Stimulated activated CD8-positive, alpha-beta memory T cell treated with anti-CD3 and anti-CD28 coated beads, Interleukin-2, amount 100 ng/mL, for 48 hours (primary cell): ENCODE measurements around the gene SCGN.

Experiments used
- DNase-seq, 2 donors: peaks; one replicate each; pipeline ENCODE4 v3.0.0-alpha.2; 2020; ENCODE audit warnings: low read depth in 2 of 2

Gene SCGN, protein sequence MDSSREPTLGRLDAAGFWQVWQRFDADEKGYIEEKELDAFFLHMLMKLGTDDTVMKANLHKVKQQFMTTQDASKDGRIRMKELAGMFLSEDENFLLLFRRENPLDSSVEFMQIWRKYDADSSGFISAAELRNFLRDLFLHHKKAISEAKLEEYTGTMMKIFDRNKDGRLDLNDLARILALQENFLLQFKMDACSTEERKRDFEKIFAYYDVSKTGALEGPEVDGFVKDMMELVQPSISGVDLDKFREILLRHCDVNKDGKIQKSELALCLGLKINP

DNA sequence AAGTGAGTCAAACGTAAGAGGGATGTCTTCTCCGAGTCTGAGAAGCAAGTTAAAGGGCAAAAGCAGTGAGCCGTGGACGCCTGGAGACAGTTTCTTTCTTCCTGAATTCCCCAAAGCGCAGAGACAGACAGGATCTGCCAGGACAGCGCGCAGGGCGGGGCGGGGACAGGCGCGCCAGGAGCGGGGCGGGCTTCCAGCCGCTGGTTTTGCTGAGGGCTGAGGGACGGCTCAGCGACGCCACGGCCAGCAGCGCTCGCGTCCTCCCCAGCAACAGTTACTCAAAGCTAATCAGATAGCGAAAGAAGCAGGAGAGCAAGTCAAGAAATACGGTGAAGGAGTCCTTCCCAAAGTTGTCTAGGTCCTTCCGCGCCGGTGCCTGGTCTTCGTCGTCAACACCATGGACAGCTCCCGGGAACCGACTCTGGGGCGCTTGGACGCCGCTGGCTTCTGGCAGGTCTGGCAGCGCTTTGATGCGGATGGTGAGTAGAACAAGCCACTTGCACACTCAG is at the start of gene SCGN:
SCGN (plus strand) TSS at position 209 of the 509 bp plus-strand sequence; CDS start at position 398, 189 bp downstream.
- peak; percentile 13 to 20 for DNase-seq

DNA sequence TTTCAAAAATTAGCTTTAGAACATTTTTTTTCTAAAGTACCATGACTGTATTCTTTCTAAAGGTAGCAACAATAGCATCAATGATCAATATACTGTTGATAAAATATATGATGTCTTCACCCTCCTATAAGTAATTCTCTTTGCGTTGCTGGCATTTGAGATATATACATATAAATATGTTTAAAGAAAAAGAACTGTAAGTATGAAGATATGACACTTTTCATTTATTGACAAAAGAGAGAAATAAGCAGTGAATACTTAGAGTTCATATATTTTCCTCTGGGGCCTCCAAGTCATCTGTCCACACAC is 49.4 kb upstream of the SCGN start:
- DNase-seq = no peak

DNA sequence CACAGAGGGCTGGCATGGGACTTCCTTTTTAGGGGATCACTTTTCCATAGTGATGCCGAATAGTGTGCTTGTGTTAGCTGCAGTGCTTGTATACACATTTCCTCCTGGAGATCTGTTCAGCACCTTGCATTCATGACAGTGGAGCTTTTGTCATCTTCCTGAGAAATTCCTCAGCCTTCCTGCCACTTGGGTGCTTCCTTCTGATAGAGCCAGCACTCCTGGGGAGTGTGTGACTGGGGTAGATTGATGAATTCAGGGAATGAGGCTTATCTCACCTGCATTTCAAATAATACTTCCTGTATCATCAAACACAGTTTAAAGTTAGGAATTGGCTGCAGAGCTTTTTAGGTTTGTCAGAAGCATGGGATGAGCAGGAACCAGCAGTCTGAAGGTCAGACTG is 48.8 kb upstream of the SCGN start:
- no peak for DNase-seq

DNA sequence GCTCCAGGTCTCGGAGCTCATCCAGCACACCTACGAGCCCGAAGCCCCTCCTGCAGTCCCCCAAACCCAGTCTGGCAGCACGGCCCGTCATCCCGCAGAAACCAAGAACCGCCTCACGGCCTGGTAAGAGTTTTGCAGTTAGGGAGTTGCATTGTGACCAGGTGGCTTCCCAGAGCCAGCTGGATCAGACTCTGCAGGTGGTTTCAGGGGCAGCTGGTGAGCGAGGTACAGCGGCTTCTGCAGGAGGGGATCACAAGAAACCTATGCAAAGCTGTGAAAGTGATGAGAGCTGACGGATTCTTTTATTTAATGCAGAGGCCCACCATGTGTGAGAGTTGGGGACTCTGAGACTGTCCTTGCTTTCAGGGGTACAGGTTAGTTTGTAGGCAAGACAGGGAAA is 45.9 kb upstream of the SCGN start:
- no peak for DNase-seq

DNA sequence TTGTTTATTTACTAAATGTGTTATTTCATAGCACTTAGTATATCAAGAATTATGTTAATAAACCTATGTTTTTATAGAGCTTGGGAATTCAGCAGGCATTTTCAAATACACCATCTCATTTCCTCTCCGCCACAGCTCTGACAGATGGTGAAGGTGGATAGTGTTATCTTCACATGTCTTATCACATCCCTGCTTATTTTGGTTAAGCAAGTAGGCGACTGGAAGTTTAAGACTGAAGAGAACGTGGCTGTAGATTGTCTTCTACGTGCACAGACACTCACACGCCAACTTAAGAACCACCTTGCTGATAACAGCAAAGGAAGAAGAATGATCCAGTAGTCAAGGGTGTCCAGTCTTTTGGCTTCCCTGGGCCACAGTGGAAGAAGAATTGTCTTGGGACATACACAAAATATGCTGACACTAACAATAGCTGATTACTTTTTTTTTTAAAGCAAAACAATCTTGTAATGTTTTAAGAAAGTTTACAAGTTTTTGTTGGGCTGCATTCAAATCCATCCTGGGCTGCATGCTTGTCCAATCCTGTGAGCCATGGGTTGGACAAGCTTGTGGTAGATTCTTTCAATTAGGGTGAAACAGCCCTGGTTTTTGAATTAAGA is 43.3 kb upstream of the SCGN start:
- no peak for DNase-seq

DNA sequence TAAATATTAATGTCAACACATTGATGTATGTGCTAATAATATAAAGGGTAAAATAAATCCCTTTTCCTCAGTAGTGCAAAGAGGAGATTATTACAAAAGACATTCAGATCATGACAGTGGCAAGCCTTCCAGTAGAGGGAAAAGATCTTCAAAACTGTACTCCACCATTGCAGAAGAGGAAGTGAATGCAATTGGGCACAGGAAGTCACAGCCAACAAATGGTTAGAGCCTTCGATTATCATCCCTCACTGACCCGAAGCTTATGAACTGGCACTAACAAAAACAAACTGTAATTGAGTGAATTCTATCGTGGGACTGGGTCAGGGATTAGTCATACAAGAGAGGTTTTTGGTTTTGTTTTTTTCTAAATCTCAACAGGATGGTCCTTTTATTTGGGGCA is 39.3 kb upstream of the SCGN start:
- no peak for DNase-seq

DNA sequence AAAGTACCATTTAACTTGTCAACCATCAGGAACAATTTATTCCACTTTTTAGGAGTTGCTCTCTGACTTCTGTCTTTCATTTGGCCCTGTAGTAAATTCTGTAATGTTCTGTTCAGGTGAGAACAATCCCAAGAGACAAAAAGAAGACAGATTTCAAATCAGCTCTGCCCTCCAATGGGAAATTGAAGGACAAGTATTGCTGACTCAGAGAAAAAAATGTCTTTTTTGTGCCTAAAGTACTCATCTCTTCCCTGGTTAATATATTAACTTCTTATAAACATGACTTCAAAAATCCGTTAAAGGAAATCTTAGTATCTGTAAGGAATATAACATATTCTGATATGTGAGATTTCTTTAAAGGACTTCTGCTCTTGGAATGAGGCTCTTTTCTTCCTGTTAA is 38.6 kb upstream of the SCGN start:
- no peak for DNase-seq

DNA sequence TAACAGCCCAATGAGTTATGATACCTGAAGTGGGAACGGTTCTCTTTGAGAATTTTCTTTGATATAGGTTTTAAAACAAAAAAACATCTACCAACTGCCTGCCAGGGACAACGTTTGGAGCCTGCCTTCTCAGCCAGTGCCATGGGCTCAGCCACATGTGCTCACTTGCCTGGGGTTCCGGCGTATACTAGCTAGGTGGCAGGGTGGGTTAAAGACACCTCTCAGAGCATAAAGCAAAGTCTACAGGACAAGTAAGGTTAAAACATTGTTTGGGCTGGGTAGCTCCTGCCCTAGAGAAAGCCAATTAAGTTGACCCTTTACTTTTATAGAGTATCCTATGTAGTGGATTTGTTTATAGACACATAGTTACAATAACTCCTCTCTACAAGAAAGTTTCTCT is 38.0 kb upstream of the SCGN start:
- DNase-seq = no peak

DNA sequence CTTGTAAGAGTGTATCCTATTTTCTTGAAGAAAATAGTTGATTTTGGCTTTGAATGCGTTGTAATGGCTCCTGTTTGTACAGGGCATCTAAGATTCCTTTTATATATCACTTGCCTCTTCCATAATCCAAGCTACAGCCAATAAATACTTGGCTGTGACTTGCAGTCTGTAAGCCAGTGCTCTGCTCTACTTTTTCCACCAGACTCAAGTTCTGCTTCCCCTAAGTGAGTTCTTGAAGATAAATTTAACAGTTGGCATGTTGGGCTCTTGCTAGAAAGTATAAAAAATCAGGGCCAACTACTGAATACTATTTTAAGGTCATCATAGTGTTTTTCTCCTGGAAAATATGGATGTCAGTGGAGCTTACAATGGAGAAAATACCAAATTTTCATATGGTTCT is 36.5 kb upstream of the SCGN start:
- no peak for DNase-seq

DNA sequence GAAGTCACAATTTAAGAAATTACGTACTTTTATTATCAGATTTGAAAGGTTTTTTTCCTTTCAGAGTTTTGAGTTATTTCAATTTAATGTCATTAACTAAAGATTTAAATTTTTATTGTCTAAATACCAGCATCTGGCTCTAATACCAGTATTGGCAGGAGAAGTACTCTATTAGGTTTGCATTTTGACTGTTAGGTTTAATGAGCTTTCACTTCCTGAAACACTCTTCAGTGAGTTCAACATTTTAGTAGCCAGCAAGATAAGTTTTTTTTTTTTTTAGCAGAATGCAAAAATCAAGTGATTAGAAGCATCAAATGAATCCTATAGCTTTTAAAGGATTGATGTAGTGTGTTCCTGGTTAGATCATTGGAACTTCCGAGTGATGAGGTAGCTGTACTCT is 34.0 kb upstream of the SCGN start:
- DNase-seq = no peak

DNA sequence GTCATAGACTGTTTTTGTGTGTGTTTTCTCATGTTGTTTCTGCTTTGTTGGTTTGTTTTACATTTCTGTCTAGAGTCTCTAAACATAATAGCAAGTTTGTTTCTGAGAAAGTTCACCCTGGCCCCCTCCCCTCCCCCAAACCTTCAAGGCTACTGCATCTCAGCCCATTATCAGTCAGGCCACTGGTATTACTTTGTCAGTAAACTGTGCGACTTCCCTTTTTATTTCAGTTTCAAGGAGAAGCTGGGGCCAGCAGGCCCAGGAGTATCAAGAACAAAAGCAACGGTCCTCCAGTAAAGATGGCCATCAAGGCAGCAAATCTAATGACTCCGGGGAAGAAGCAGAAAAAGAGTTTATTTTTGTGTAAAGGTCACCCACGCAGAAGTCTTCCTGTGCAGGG is 32.8 kb upstream of the SCGN start:
- DNase-seq = no peak

DNA sequence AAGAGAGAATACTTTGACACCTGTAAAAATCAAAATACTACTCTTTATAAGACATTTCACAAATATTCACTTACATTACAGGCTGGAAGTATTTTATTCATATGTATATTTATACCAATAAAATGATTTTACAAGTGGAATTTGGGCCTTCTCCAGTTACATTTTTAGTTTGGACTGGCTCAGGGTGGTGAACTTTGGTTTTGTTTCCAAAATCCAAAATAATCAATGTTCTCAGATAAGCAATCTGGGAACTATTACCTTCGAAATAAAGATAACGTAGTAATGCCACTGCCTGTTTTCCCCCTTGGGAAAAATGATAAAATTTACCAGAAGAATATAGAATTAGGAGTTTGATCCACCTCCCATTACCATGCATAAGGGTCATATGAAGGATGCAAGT is 31.6 kb upstream of the SCGN start:
- DNase-seq = no peak

DNA sequence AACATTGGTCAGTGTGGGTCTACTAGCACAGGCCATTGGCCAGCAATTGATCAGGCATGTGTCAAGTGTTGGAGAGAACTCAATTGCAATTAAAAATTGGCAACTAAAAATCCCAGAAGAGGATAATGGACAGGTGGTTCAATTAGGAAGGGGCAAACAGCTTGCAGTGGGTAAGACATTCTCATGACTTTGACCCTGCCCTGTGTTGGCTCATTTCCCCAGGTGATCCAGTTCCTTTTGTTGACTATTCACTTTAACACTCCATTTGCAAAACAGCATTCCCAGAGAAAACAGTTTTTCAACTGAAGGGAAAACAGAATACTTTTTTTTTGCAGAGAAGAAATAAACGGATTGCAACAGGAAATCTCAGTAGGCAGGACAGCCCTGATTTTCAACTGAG is 28.9 kb upstream of the SCGN start:
- DNase-seq = no peak

DNA sequence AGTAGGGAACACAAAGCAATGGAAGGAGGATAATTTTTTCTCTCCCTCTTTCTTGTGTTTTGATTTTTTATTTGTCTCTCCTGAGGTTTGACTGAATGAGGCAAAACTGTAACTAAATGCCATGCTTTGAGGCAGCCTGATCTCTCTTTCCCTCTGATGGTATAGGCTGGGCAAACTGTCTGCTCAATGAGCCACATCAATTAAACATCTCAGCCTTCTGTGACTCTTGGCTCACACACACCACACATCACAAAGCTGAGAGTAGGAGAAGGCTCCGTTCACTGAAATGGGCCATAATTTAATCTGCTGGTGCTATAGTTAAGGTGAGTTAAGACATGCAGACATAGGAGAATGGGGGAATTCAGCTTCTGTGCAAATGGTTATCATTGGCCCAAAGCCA is 28.1 kb upstream of the SCGN start:
- no peak for DNase-seq

DNA sequence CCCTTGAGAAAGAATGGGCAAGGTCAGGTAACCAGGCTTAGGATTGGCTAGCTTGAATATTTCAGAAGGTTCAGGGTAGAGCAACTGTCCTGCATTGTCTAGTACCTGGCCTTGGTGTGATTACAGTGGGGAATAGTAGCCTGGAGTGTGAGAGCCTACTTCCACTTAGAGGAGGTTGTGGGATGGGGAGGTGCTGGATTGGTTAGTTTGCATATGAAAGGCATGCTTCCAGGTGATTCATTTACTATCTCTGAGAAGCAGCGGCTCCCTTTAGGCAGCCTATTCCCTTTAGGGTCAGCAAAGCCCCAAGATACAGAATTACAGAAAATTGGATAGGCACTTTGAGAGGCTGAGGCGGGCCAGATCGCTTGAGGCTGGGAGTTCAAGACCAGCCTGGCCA is 25.0 kb upstream of the SCGN start:
- DNase-seq = no peak

DNA sequence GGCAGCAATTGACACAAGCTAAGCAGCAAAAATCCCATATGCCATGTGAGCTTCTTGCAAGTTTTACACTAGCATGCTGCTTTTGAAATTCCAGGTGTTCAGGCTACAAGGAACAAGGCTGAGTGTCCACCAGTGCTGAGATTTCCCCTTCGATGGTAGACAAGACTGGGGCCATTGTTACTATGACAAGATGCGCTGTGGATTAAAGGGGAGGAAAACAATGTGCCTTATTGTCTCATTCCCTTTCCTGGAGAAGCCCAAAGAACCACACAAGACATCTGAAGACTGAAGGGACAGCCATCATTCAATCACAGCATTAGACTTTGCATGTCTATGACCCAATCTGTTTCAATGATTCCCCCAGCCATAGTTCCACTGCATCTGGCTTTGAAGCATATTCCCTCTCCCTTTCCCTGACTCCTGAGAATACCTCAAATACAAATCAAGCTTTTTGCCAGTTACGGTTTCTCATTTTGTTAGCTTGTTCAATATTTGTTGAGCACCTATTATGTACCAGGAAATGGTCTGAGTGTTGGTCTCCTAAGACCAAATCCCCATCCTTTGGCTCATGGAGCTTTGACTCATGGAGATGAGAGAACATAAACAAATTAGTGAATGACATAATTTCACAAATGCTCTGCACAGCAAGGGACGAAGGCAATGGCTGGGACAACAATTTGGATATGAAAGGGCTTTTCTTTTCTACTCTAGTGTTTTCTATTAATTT is 23.4 kb upstream of the SCGN start:
- DNase-seq = no peak

DNA sequence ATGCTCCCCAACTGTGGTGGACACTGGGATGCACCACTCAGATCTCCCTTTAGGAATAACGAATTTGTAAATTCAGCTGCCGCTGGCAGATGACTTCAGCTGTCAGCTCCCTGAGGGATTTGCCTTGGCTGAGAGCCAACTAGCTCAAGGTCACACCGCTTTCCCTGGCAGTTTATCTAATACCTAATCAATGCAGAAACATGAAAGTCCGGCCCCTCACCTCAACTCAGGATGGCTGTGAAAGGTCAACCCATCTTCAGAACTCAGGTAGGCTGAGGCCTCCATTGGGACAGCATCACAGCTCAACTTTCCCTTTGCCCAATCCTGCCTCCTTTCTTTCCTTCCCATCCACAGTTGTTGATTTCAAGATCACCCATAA is 22.8 kb upstream of the SCGN start:
- DNase-seq = no peak

DNA sequence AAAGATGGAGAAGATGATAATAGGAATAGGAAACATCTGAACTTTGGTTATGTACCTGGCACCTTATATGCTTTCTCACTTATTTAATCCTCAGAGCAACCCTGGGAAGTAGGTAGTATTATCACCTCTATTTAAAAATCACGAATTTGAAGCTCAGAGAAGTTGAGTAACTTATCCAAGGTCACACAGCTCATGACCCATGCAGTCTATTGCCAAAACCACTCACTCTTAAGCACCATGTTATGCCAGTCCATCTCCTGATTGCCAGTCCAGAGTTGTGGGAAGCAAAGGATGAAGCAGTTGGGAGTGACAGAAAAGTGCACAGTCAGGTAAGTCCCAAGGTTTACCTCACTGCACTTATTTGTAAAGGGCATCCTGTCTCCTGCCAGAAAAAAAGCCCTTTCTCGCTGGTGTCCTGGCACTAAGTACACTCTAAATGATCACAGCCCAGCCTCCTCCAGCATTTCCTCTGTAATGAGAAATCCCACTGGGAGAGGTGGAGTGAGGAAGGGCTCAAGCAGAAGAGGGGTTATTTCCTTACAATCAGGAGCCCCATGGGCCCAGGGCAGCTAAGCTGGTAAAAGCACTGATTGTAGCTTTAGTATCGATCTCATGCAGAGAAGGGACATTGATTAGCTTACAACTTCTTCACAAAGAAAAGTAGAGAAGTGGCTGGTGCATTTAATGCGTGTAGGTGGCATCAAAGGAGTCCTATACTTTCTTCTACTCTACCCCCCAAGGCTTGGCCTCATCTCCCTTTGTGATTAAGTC is 21.3 kb upstream of the SCGN start:
- no peak for DNase-seq

DNA sequence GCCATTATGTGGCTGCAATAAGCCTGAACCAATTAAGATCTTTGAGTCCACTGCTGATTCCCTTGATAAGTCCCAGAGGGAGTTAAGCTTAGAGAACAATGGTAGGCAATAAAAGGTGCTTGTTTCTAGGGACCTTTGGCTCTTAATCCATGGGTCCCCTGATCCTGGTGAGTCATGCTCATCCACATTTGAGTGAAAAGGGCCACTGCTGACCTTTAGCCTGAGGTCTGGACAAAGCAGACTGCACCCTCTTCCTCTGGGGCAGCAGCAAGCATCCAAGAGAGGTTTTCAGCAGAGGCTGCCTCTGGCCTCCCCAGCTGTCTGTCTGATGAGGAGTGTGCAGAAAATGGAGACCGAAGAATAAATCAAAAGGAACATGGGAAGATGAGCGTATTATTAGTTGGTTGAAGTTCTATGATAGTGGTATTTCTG is 16.1 kb upstream of the SCGN start:
- DNase-seq = no peak

DNA sequence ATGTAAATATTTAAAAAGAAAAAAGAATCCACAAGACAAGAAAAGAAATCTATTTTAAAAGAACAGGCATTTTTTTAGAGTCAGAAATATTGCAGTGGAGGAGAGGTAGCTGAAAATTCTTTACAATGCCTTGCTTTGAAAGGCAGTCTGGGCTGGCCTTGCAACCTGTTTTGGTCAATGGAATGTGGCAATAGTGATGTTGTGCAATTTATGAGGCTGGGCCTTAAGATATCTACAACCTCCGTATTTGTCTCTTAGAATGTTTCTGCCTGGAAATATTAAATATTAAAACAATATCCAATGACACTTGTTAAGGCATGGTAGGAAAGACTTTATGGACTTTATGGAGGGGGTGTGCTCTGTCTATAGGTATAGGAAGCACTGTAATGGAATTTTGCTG is 14.8 kb upstream of the SCGN start:
- no peak for DNase-seq

DNA sequence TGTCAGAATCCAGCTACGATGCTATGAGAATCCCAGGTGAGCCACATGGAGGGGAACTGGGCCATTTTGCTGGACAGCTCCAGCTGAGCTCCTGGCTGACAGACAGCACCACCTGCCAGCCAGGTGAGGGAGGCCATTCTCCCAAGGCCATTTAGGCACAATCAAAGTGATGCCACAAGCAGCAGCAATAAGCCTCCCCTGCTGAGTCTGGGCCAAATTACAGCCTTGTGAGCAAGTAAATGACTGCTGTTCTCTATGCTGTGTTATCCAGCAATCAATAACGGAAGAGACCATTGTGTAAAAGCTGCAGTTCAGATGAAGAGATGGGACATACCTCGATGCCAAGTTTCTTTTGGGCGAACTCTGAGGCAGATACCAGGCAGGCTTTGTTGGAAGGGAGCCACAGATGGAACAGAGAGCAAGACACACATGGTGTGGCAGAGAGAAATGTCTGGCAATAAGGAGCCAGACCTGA is 14.0 kb upstream of the SCGN start:
- DNase-seq = no peak

DNA sequence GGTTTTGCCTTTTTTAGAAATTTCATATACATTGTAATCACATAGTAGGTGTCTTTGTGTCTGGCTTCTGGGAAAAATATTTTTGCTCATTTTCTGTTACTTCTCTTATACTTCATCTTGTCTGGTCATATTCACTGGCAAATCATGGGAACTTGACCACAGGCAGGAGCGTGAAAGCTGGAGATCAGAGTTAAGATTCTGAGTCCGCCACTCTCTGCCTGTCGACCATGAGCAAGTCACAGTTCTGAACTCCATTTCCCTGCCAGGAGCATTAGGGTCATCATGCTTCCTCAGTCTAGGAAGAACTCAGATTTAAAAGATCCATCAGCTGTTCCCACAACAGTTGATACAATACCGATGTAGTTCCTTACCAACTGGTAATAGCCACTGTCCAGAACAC is 12.4 kb upstream of the SCGN start:
- no peak for DNase-seq
